BE2C (cell line): ENCODE results near the gene FAM110D.

ENCODE experiments used
- DNase-seq: peaks from one replicate; pipeline ENCODE4 v3.0.0-alpha.2; 2020
- H3K27me3 ChIP-seq: fragments of 250-450 bp; sonication (Bioruptor Pico); 2 replicates; pipeline ENCODE4 v1.5.1; 2020; ENCODE audit warnings: mild to moderate bottlenecking
- H3K36me3 ChIP-seq: fragments of 250-450 bp; sonication (Bioruptor Pico); 2 replicates; pipeline ENCODE4 v1.5.1; 2020; ENCODE audit warnings: mild to moderate bottlenecking
- H3K4me1 ChIP-seq: fragments of 250-450 bp; sonication (Bioruptor Pico); 2 replicates; pipeline ENCODE4 v1.5.1; 2020
- H3K4me3 ChIP-seq: 2 replicates; pipeline ENCODE4 v1.5.1; 2011; ENCODE audit warnings: low read depth, low read length
- H3K9me3 ChIP-seq: fragments of 250-450 bp; sonication (Bioruptor Pico); 2 replicates; pipeline ENCODE4 v1.5.1; 2020
- TF ChIP-seq, protein P1 (sequence below): IDR thresholded peaks from 2 replicates; pipeline ENCODE4 v1.5.1; 2012; ENCODE audit warnings: mild to moderate bottlenecking, low read depth, low read length

The FAM110D gene

DNA sequence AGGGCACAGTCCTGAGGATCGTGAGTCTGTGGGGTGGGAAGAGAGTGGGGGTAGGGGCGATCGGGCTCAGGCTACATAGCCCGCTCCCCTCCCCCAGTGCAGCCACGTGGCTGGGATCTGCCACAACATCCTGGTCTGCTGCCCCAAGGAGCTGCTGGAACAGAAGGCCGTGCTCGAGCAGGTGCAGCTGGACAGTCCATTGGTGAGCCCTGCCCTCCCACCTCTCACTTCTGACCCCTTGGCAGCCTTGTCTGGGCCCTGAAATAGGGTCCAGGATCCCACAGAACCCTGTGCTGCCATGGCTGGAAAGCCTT is 23.5 kb downstream of the FAM110D start:
- no peak for DNase-seq
- Histone ChIP-seq H3K4me1 (no peaks in the 10 kb centered on the region), H3K4me3 (no peak overlapping the region), H3K36me3 (no peaks in the 10 kb centered on the region), H3K27me3 (no peaks in the 10 kb centered on the region), H3K9me3 (no peaks in the 10 kb centered on the region)
- TF ChIP-seq, protein P1, sequence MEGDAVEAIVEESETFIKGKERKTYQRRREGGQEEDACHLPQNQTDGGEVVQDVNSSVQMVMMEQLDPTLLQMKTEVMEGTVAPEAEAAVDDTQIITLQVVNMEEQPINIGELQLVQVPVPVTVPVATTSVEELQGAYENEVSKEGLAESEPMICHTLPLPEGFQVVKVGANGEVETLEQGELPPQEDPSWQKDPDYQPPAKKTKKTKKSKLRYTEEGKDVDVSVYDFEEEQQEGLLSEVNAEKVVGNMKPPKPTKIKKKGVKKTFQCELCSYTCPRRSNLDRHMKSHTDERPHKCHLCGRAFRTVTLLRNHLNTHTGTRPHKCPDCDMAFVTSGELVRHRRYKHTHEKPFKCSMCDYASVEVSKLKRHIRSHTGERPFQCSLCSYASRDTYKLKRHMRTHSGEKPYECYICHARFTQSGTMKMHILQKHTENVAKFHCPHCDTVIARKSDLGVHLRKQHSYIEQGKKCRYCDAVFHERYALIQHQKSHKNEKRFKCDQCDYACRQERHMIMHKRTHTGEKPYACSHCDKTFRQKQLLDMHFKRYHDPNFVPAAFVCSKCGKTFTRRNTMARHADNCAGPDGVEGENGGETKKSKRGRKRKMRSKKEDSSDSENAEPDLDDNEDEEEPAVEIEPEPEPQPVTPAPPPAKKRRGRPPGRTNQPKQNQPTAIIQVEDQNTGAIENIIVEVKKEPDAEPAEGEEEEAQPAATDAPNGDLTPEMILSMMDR, result no peak

DNA sequence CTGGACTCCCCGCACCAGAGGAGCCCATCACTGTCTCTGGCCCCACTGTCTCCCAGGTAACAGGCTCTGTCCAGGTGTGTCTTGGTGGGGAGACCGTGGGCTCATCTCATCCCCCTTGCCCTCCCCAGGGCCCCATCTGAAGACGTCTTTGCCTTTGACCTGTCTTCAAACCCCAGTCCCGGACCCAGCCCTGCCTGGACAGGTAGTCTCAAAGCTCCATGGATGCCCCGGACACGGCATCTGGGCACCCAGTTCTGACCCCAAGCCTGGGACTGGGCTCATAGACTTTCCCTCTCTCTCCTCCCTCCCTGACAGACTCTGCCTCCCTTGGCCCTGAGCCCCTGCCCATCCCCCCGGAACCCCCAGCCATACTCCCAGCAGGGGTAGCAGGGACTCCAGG is 25.2 kb downstream of the FAM110D start:
- Histone ChIP-seq H3K9me3 (no peaks in the 10 kb centered on the region), H3K4me3 (no peak overlapping the region), H3K36me3 (no peaks in the 10 kb centered on the region), H3K4me1 (no peaks in the 10 kb centered on the region), H3K27me3 (no peaks in the 10 kb centered on the region)
- DNase-seq, result no peak
- TF ChIP-seq, protein P1, result no peak

DNA sequence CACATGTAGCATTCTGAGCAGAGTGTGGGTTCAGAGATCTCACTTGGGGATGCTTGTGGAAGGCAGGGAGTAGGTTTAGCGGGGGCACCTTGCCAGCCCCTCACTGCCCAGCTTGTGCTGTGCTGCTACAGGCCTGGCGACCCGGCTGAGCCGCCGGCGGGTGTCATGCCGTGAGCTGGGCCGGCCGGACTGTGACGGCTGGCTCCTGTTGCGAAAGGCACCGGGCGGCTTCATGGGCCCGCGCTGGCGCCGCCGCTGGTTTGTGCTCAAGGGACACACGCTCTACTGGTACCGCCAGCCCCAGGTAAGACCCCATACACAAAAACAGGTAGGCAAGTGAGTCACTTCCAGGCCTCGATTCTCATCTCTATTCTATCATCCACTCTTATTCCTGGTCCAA is 26.0 kb downstream of the FAM110D start:
- DNase-seq, result no peak
- TF ChIP-seq, protein P1, result no peak
- Histone ChIP-seq H3K27me3 (no peaks in the 10 kb centered on the region), H3K9me3 (no peaks in the 10 kb centered on the region), H3K4me3 (no peak overlapping the region), H3K4me1 (no peaks in the 10 kb centered on the region), H3K36me3 (no peaks in the 10 kb centered on the region)

DNA sequence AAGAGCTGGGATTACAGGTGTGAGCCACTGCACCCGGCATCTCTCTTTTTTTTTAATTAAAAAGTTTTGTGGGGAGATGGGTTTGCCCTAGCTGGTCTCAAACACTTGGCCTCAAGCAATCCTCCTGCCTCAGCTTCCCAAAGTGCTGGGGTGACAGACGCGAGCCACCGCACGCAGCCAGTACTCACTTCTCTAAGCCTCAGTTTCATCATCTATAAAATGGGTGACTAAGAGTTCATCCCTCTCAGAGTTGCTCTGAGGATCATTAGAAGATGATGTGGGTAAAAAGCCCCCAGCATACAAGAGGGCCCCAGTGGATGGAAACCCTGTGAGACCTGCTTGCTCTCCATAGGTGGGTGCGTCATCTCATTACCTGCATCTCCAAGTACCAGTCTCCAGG is 29.0 kb downstream of the FAM110D start:
- DNase-seq, result no peak
- H3K27me3 ChIP-seq, result no peaks in the 10 kb centered on the region
- TF ChIP-seq, protein P1, result no peak
- no peaks in the 10 kb centered on the region for H3K9me3 ChIP-seq
- H3K36me3 ChIP-seq, result no peaks in the 10 kb centered on the region
- H3K4me3 ChIP-seq, result no peak overlapping the region
- no peaks in the 10 kb centered on the region for H3K4me1 ChIP-seq

DNA sequence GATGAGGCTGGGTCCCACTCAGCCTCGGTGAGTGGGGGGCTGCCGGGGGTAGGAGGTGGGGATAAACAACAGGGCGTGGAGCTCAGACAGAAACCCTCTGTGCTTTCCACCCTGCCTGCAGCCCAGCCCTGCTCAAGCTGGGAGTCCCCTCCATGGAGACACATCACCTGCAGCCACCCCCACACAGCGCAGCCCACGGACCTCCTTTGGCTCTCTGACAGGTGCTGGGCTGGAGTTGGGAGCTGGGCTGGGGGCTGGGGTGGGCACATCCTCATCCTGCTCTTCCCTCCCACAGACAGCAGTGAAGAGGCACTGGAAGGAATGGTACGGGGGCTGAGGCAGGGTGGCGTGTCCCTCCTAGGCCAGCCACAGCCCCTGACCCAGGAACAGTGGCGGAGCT is 29.6 kb downstream of the FAM110D start:
- Histone ChIP-seq H3K36me3 (no peaks in the 10 kb centered on the region), H3K4me3 (no peak overlapping the region), H3K27me3 (no peaks in the 10 kb centered on the region), H3K4me1 (no peaks in the 10 kb centered on the region), H3K9me3 (no peaks in the 10 kb centered on the region)
- TF ChIP-seq, protein P1, result no peak
- no peak for DNase-seq

DNA sequence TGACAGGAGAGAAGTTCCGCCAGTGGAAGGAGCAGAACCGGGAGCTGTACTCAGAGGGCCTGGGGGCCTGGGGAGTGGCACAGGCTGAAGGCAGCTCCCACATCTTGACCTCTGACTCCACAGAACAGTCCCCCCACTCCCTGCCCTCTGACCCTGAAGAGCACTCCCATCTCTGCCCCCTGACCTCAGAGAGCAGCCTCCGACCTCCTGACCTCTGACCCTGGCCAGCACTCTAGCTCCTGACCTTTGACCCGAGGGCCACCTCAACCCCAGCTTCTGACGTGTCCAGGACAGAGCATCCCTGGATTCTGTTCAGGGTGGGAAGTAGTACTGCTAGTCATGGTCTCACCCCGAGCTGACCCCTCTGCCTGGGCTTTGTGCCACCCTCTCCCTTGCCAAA is 30.5 kb downstream of the FAM110D start:
- Histone ChIP-seq H3K4me3 (no peak overlapping the region), H3K27me3 (no peaks in the 10 kb centered on the region), H3K36me3 (no peaks in the 10 kb centered on the region), H3K9me3 (no peaks in the 10 kb centered on the region), H3K4me1 (no peaks in the 10 kb centered on the region)
- TF ChIP-seq, protein P1, result no peak
- no peak for DNase-seq
